Measurements from ENCODE around the gene FUCA1.
A peak's percentile ranks its signal among the peaks of the same experiment; 100 is the strongest.
"Not testable (repeated sequence)": the region's sequence is repeated elsewhere in the genome, so short reads cannot be mapped to it uniquely, and the experiment has no call there.

The FUCA1 gene

DNA sequence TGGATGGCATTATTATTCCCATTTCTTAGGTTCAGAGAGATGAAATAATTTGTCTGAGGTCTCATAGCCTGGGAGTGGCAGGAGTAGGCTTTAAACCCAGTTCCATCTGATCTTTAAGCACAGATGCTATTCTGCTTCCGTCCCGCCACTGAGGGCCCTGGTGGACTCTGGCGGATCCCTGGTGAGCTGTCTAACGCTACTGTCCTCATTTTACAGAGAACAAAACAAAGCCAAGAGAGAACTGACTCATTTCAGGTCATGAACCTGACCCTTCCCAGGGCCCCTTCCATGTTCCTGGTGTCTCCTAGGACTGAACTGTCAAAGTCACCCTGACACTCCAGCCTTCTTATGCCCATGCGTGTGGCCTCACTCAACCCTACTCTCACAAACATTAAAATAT, 64.4 kb downstream of the FUCA1 start:
- no peak for DNase-seq

- not testable (repeated sequence) for DNase-seq
These were observed 65.2 kb downstream of the FUCA1 start for GRCh38 chr1:23802809-23803342.

DNA sequence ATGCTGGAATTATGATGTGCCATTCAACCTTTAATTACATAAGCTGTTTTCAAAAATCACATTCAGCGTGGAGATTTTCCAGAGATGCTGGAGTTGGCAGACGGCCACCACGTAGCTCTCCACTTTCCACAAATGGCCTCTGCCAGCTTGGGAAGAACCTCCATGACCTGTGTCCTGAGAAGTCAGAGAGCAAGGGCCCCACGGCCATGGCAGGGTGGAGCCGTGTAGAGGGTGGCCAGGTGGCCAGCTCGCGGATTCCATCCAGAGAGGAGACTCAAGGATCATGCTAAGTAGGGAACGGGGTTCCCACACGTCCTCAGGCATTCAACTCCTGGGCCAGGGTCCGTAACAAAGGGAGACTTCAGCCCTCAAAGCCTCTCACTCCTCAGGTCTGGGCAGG, 66.2 kb downstream of the FUCA1 start:
- peak in 1 of 58 donors; percentile 26 for DNase-seq

DNA sequence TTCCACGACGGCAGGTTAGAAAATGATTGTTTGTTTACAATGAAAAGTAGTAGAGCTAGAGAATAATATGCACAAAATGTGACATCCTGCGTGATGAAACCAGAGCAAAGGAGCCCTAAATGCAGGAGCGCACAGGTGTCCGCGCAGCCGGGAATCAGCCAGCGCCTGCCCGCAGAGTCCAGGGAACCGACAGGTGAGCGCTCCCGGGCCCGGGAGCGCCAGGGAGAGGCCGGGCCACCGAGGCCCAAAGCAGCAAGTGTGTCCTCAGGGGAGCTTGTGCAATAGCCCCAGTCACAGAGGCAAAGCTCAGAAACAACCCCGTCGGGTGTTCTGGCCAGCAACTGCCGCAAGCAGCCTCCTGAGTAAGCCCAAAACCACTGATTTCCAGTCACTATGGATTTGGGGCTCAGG, 66.7 kb downstream of the FUCA1 start:
- no peak for DNase-seq

DNA sequence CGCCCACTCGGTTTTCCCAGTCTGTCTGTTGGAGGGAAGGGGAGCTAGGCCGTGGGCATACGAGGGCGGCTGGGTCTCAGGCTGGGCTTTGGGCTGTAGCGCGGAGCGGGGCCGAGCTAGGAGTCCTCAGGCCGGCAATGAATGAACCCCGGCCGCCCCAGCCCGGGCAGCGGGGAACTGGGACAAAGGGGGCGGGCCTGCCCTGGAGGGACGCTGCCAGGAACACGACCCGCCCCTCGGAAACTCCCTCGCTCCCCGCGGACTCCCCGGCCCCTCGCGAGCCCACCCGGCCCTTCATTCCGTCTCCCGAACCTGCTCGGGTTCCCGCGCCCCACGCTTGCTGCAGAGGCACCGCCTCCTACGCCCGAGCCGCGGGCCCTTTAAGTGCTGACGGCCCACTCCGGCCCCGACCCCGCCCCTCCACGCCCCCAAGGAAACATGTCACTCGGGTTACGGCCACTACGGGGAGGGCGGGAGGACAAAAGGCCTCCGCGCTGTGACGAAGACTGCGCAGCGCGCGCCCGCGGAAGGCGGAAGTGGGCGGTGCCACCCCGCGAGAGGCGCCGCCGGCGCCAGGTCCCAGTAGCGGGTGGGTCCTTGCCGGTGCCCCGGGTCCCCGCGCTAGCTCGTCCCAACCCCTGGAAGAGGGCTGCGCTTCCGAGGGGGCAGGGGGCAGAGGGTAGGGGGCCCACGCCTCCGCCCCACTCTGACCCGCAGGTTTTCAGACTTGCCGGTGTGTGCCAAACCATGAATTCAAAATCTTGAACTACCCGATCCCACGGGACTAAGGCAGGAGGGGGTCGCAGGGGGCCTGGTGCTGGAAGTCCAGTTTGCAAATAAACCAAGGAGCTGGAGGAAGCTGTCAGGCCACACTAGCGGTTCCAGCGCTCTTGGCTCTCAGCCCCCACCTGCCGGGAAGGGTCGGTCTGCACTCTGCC, 67.4 kb downstream of the FUCA1 start, which contains the start of gene GALE:
GALE (minus strand) TSS at position 355 of the 938 bp plus-strand sequence. CDS start 1,747 bp downstream, outside the sequence.
- peak; percentile 65 to 97 (median 94) for DNase-seq

- DNase-seq, result peak in 13 of 58 donors; percentile 31 to 68 (median 38)
These were observed 68.3 kb downstream of the FUCA1 start for GRCh38 chr1:23799570-23800399.

- DNase-seq, result no peak
These were observed 68.9 kb downstream of the FUCA1 start for GRCh38 chr1:23799255-23799569.

GRCh38 chr1:23798662-23799142, 69.4 kb downstream of the FUCA1 start:
- no peak for DNase-seq

- no peak for DNase-seq
These were observed 70.3 kb downstream of the FUCA1 start for GRCh38 chr1:23797478-23798448.

DNA sequence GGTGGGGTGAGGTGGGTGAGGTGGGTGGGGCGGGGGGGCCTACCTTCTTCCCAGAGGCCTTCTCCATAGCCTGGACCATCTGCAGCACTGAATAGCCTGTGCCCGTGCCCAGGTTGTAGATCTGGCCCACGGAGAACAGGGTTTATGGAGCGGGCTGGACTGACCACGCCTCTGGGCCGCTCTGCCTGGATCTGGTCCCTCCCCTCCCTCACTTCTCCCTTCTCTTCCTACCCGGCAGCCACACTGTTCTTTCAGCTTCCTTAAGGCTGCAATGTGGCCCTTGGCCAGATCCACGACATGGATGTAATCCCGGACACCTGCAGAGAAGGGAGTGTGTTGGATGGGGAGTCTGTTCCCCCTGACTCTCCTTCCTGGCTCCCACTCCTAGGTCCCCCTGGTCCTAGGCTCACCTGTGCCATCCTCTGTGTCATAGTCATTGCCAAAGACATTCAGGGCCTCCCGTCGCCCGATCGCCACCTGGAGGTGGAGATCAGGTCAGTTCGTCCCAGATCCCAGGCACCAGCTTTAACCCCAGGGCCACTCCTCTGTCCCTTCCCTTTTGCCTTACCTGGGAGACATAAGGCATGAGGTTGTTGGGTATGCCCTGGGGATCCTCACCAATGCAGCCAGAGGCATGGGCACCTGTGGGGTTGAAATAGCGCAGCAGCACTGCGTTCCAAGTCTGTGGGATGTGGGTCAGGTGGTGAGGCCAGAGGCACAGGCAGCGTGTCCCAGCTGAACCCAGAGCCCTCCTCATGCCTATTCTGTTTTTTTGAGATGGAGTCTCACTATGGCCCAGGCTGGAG, 71.4 kb downstream of the FUCA1 start:
- DNase-seq, result no peak

DNA sequence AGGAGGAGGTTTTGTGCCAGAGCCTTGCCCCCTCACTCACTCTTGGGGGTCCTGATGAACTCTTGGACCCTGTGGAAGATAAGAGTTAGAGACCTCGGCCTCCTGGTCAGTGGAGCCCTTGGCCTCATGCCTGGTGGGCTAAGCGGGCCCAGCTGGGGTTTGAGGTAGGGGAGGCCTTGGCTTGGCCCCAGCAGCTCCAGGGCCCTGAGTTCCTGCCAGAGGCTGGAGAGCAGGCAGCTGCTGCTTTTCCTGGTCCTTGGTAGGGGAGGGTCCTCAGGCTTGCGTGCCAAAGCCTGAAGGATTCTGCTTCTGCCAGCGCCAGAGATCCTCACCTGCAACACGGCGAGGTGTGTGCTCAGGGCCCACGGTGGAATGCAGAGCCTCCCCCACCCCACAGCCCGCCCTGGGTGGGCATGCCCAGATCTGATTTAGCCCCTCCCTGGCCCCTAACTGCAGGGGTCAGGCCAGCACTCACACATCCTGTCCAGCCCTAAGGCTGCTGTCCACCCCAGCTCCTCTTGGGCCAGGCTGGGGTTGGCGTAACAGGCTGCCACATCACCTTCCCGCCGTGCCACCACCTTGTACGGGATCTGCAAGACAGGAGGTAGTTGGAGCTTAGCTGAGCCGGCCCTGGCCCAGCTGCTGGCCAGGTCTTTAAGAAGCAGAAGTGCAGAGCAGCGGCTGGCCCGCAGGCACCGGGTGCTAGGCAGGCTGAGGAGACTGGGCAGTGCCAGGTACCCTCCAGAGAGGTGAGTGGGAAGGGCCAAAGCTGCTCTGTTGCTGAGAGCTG, 72.2 kb downstream of the FUCA1 start:
- DNase-seq, result no peak

All from anterior cingulate cortex (tissue), 58 donors.